GM12878 (cell line): ENCODE data around the gene HLA-DMA. TPM values are rescaled to one million over a fixed set of nuclear protein-coding genes. Genes with fewer than 3 reads are reported as not detected.

Source experiments
- BCL11A ChIP-seq: IDR thresholded peaks from 2 replicates; pipeline ENCODE4 v1.6.1; 2011; ENCODE audit warnings: low read depth, low read length
- BRCA1 ChIP-seq: IDR thresholded peaks from 2 replicates; pipeline ENCODE4 v1.6.1; 2011; ENCODE audit warnings: low read depth, low read length, improper control_type of control experiment
- CHD1 ChIP-seq: IDR thresholded peaks from 2 replicates; pipeline ENCODE4 v1.6.1; 2012; ENCODE audit warnings: low read depth, low read length, improper control_type of control experiment
- CTCF ChIP-seq, 3 experiments: IDR thresholded peaks in 2 of 3; conservative IDR thresholded peaks in 1 of 3; 2 replicates each; pipeline ENCODE4 v1.5.1; 2011; ENCODE audit warnings: low read depth in 3 of 3, low read length in 3 of 3, mild to moderate bottlenecking in 3 of 3, control low read depth in 2 of 3, moderate library complexity in 2 of 3, inconsistent platforms in 1 of 3, mixed read lengths in 1 of 3; ENCODE audit not compliant: control insufficient read depth in 2 of 3, insufficient read depth in 1 of 3; ENCODE audit errors: extremely low read depth in 1 of 3
- DPF2 ChIP-seq: fragments of 450-650 bp; IDR thresholded peaks from 2 replicates; pipeline ENCODE4 v1.6.1; 2017; ENCODE audit warnings: mild to moderate bottlenecking
- E2F8 ChIP-seq: fragments of 450-650 bp; IDR thresholded peaks from 2 replicates; pipeline ENCODE4 v1.6.1; 2018; ENCODE audit warnings: mild to moderate bottlenecking, low read depth, moderate library complexity; ENCODE audit not compliant: partially characterized antibody
- EED ChIP-seq: sonication (generic); IDR thresholded peaks from 2 replicates; pipeline ENCODE4 v1.6.1; 2016; ENCODE audit warnings: antibody characterized with exemption, low read depth
- IKZF1 ChIP-seq: fragments of 450-650 bp; conservative IDR thresholded peaks from 2 replicates; pipeline ENCODE4 v1.6.1; 2017; ENCODE audit warnings: antibody characterized with exemption, mild to moderate bottlenecking
- NKRF ChIP-seq: fragments of 450-650 bp; conservative IDR thresholded peaks from 2 replicates; pipeline ENCODE4 v1.6.1; 2017; ENCODE audit warnings: mild to moderate bottlenecking, moderate library complexity
- PML ChIP-seq: IDR thresholded peaks from 2 replicates; pipeline ENCODE4 v1.6.1; 2012; ENCODE audit warnings: low read length, inconsistent platforms
- POLR2AphosphoS2 ChIP-seq: IDR thresholded peaks from 2 replicates; pipeline ENCODE4 v1.6.1; 2011; ENCODE audit warnings: low read depth, mild to moderate bottlenecking, low read length, improper control_type of control experiment, moderate library complexity
- STAT1 ChIP-seq: fragments of 450-650 bp; conservative IDR thresholded peaks from 2 replicates; pipeline ENCODE4 v1.6.1; 2014; ENCODE audit warnings: antibody characterized with exemption, mild to moderate bottlenecking
- polyA plus RNA-seq, 11 experiments: library from polyadenylated mRNA; depleted of rRNA in 4 of 11; unstranded in 6 of 11; stranded (reverse) in 5 of 11; fragments of >200 nt; fragmentation: Nextera tagmentation in 4 of 11; fragmentation: Illumina TruSeq in 1 of 11; extraction: Ambion mirVana in 4 of 11; extraction: Trizol in 1 of 11; gene quantifications; 1 replicate in 1 of 11; 2 replicates in 10 of 11; pipeline versions ENCODE4 v1.2.1 to v1.2.3, GENCODE V29; 2011 to 2016; ENCODE audit warnings: inconsistent platforms in 2 of 11, missing spikeins in 2 of 11, low read depth in 1 of 11
- total RNA-seq, 4 experiments: library from RNA; depleted of rRNA in 3 of 4; stranded (reverse); fragments of >200 nt in 3 of 4; fragmentation: Illumina TruSeq in 1 of 4; extraction: Trizol in 1 of 4; gene quantifications; 2 replicates each; pipeline versions ENCODE4 v1.2.1 to v1.2.3, GENCODE V29; 2013 to 2021
- TF ChIP-seq, protein P1 (sequence below): fragments of 150-350 bp; IDR thresholded peaks from 2 replicates; pipeline ENCODE4 v1.6.1; 2016; ENCODE audit warnings: low read depth, low read length
- TF ChIP-seq, protein P2 (sequence below): fragments of 450-650 bp; IDR thresholded peaks from 2 replicates; pipeline ENCODE4 v1.6.1; 2017; ENCODE audit warnings: mild to moderate bottlenecking

HLA-DMA gene
- total and polyA plus RNA-seq, 10 of the 15 experiments (the other 5 are each of a cell fraction or from before 2014, with no cell fraction given): 177 to 552 (median 309) TPM

DNA sequence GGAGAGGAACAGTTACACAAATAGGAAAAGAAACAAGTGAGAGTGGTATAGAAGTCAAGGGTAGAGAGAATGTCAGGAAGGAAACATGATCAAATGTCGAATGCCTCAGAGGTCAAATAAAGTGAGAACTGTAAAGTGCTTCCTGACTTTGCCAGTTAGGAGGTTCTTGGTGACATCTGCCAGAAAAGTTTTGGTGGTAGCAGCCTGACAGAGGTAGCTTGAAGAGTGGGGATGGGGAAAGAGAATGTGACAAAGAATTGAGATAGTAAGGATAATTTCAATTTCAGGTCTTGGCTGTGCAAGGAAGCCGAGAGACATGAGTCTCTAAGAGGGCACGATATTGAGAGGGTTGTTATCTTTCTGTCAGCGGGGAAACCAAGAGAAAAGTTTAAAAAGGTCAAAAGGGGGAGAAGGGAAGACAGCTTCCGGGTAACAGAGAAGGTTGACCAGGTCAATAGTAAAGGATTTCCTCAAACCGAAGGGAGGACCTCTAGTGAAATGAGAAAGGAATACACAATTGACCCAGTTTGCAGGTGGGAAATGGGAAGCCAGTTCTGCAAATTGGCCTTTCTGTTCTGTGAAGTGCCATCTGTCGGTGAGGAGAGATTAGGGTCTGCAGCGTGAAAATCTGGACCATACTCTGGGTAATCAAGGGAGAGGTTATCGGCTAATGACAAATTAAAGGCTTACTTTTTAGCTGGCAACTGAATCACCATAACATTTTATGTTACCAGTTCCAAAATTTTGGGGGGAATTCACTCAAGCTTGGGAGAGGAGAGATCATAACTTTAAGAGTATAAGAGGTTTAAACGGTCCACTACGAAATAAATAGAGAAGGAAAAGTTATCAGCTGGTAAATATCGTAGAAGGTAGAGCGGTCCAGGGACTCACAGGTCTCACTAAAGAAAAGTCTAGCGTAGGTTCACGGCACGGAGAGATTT, 14.5 kb upstream of the HLA-DMA start (continued):
- TF ChIP-seq, protein P1, sequence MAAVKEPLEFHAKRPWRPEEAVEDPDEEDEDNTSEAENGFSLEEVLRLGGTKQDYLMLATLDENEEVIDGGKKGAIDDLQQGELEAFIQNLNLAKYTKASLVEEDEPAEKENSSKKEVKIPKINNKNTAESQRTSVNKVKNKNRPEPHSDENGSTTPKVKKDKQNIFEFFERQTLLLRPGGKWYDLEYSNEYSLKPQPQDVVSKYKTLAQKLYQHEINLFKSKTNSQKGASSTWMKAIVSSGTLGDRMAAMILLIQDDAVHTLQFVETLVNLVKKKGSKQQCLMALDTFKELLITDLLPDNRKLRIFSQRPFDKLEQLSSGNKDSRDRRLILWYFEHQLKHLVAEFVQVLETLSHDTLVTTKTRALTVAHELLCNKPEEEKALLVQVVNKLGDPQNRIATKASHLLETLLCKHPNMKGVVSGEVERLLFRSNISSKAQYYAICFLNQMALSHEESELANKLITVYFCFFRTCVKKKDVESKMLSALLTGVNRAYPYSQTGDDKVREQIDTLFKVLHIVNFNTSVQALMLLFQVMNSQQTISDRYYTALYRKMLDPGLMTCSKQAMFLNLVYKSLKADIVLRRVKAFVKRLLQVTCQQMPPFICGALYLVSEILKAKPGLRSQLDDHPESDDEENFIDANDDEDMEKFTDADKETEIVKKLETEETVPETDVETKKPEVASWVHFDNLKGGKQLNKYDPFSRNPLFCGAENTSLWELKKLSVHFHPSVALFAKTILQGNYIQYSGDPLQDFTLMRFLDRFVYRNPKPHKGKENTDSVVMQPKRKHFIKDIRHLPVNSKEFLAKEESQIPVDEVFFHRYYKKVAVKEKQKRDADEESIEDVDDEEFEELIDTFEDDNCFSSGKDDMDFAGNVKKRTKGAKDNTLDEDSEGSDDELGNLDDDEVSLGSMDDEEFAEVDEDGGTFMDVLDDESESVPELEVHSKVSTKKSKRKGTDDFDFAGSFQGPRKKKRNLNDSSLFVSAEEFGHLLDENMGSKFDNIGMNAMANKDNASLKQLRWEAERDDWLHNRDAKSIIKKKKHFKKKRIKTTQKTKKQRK: no peak
- TF ChIP-seq E2F8: no peak
- TF ChIP-seq POLR2AphosphoS2: no peak
- TF ChIP-seq PML: no peak
- TF ChIP-seq EED: peak; percentile 67
- TF ChIP-seq DPF2: no peak
- TF ChIP-seq BRCA1: no peak
- peak; percentile 49 to 62 (median 56) for TF ChIP-seq CTCF (IDR thresholded peaks at IDR 0.05 in 2 of 3, conservative IDR thresholded peaks at IDR 0.05 in 1 of 3; ENCODE audit: control insufficient read depth in 2 of 3, extremely low read depth in 1 of 3, insufficient read depth in 1 of 3, low read depth in 3 of 3, low read length in 3 of 3)
- no peak; the same call in 1 of the 2 replicates for TF ChIP-seq IKZF1
- TF ChIP-seq BCL11A: no peak
- TF ChIP-seq, protein P2, sequence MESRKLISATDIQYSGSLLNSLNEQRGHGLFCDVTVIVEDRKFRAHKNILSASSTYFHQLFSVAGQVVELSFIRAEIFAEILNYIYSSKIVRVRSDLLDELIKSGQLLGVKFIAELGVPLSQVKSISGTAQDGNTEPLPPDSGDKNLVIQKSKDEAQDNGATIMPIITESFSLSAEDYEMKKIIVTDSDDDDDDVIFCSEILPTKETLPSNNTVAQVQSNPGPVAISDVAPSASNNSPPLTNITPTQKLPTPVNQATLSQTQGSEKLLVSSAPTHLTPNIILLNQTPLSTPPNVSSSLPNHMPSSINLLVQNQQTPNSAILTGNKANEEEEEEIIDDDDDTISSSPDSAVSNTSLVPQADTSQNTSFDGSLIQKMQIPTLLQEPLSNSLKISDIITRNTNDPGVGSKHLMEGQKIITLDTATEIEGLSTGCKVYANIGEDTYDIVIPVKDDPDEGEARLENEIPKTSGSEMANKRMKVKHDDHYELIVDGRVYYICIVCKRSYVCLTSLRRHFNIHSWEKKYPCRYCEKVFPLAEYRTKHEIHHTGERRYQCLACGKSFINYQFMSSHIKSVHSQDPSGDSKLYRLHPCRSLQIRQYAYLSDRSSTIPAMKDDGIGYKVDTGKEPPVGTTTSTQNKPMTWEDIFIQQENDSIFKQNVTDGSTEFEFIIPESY: no peak
- TF ChIP-seq NKRF: no peak
- no peak for TF ChIP-seq CHD1
- no peak for TF ChIP-seq STAT1
